ENCODE results near the gene TFAM. TPM values are rescaled to one million over a fixed set of nuclear protein-coding genes. Genes with fewer than 3 reads are reported as not detected.

TFAM gene
- total and polyA plus RNA-seq, 4 donors, result 12.5 to 22.9 (median 18.4) TPM

- H3K36me3 ChIP-seq (ENCODE audit: control insufficient read depth in 4 of 4, insufficient read depth in 3 of 4, low read depth in 1 of 4, low read length in 3 of 4), result peaks cover 1 to 23% (median 12%) of the 10 kb centered on the region in 4 donors
- no peaks in the 10 kb centered on the region for H3K9me3 ChIP-seq (ENCODE audit: control insufficient read depth in 4 of 4, low read length in 3 of 4)
- WGBS, result 94% methylated on average over 4 of the region's 4 CpGs
- no peaks in the 10 kb centered on the region for H3K27me3 ChIP-seq (ENCODE audit: control insufficient read depth in 4 of 4, insufficient read depth in 4 of 4, low read length in 3 of 4)
- DNase-seq (ENCODE audit: low spot score), result no peak
- H3K9ac ChIP-seq (ENCODE audit: low read depth in 1 of 2, low read length in 2 of 2), result no peak overlapping the region
- TF ChIP-seq YY1 (IDR thresholded peaks at IDR 0.05), result no peak
- no peak for TF ChIP-seq NR2F2 (IDR thresholded peaks at IDR 0.05)
- TF ChIP-seq, protein P1, sequence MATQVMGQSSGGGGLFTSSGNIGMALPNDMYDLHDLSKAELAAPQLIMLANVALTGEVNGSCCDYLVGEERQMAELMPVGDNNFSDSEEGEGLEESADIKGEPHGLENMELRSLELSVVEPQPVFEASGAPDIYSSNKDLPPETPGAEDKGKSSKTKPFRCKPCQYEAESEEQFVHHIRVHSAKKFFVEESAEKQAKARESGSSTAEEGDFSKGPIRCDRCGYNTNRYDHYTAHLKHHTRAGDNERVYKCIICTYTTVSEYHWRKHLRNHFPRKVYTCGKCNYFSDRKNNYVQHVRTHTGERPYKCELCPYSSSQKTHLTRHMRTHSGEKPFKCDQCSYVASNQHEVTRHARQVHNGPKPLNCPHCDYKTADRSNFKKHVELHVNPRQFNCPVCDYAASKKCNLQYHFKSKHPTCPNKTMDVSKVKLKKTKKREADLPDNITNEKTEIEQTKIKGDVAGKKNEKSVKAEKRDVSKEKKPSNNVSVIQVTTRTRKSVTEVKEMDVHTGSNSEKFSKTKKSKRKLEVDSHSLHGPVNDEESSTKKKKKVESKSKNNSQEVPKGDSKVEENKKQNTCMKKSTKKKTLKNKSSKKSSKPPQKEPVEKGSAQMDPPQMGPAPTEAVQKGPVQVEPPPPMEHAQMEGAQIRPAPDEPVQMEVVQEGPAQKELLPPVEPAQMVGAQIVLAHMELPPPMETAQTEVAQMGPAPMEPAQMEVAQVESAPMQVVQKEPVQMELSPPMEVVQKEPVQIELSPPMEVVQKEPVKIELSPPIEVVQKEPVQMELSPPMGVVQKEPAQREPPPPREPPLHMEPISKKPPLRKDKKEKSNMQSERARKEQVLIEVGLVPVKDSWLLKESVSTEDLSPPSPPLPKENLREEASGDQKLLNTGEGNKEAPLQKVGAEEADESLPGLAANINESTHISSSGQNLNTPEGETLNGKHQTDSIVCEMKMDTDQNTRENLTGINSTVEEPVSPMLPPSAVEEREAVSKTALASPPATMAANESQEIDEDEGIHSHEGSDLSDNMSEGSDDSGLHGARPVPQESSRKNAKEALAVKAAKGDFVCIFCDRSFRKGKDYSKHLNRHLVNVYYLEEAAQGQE (IDR thresholded peaks at IDR 0.05), result no peak
- no peak for TF ChIP-seq FOXA2 (IDR thresholded peaks at IDR 0.05)
- TF ChIP-seq HNF4A (conservative IDR thresholded peaks at IDR 0.05), result no peak
- no peak for TF ChIP-seq FOXA1 (IDR thresholded peaks at IDR 0.05)
- TF ChIP-seq RXRA (IDR thresholded peaks at IDR 0.05), result no peak
- no peak for TF ChIP-seq GABPA (IDR thresholded peaks at IDR 0.05 in 1 of 2, conservative IDR thresholded peaks at IDR 0.05 in 1 of 2)
- no peak for TF ChIP-seq SP1 (IDR thresholded peaks at IDR 0.05)
- TF ChIP-seq ATF3 (IDR thresholded peaks at IDR 0.05), result no peak
- no peak for TF ChIP-seq JUND (IDR thresholded peaks at IDR 0.05)
- TF ChIP-seq EGR1 (IDR thresholded peaks at IDR 0.05; ENCODE audit: low read depth in 2 of 2), result no peak
- TF ChIP-seq MAX (IDR thresholded peaks at IDR 0.05), result no peak
- TF ChIP-seq HNF4G (IDR thresholded peaks at IDR 0.05), result no peak
- TF ChIP-seq, protein P2, sequence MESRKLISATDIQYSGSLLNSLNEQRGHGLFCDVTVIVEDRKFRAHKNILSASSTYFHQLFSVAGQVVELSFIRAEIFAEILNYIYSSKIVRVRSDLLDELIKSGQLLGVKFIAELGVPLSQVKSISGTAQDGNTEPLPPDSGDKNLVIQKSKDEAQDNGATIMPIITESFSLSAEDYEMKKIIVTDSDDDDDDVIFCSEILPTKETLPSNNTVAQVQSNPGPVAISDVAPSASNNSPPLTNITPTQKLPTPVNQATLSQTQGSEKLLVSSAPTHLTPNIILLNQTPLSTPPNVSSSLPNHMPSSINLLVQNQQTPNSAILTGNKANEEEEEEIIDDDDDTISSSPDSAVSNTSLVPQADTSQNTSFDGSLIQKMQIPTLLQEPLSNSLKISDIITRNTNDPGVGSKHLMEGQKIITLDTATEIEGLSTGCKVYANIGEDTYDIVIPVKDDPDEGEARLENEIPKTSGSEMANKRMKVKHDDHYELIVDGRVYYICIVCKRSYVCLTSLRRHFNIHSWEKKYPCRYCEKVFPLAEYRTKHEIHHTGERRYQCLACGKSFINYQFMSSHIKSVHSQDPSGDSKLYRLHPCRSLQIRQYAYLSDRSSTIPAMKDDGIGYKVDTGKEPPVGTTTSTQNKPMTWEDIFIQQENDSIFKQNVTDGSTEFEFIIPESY (IDR thresholded peaks at IDR 0.05), result no peak
- no peak overlapping the region for H3K4me3 ChIP-seq (ENCODE audit: low read depth in 1 of 3, low read length in 3 of 3)
- H3K27ac ChIP-seq (ENCODE audit: low read depth in 1 of 2, low read length in 2 of 2), result no peak overlapping the region
- H3K4me1 ChIP-seq (ENCODE audit: control insufficient read depth in 4 of 4, insufficient read depth in 4 of 4, low read length in 3 of 4), result no peaks in the 10 kb centered on the region
These were observed 14.2 kb downstream of the TFAM start for GRCh38 chr10:58399410-58399809.

- Histone ChIP-seq H3K36me3 (ENCODE audit: control insufficient read depth in 4 of 4, insufficient read depth in 3 of 4, low read depth in 1 of 4, low read length in 3 of 4) (peaks cover 0 to 14% (median 4%) of the 10 kb centered on the region in 4 donors), H3K27me3 (ENCODE audit: control insufficient read depth in 4 of 4, insufficient read depth in 4 of 4, low read length in 3 of 4) (no peaks in the 10 kb centered on the region), H3K9me3 (ENCODE audit: control insufficient read depth in 4 of 4, low read length in 3 of 4) (no peaks in the 10 kb centered on the region), H3K9ac (ENCODE audit: low read depth in 1 of 2, low read length in 2 of 2) (no peak overlapping the region), H3K4me3 (ENCODE audit: low read depth in 1 of 3, low read length in 3 of 3) (no peak overlapping the region), H3K4me1 (ENCODE audit: control insufficient read depth in 4 of 4, insufficient read depth in 4 of 4, low read length in 3 of 4) (no peaks in the 10 kb centered on the region), H3K27ac (ENCODE audit: low read depth in 1 of 2, low read length in 2 of 2) (no peak overlapping the region)
- WGBS, result 79% methylated on average over 1 of the region's 1 CpG
- TF ChIP-seq RAD21 (IDR thresholded peaks at IDR 0.05), result no peak
- no peak for TF ChIP-seq FOXA1 (IDR thresholded peaks at IDR 0.05)
- no peak for TF ChIP-seq SP1 (IDR thresholded peaks at IDR 0.05)
- TF ChIP-seq EGR1 (IDR thresholded peaks at IDR 0.05; ENCODE audit: low read depth in 2 of 2), result no peak
- TF ChIP-seq GABPA (IDR thresholded peaks at IDR 0.05 in 1 of 2, conservative IDR thresholded peaks at IDR 0.05 in 1 of 2), result no peak
- TF ChIP-seq NR2F2 (IDR thresholded peaks at IDR 0.05), result no peak
- DNase-seq (ENCODE audit: low spot score), result no peak
These were observed 15.4 kb downstream of the TFAM start for GRCh38 chr10:58400609-58401008.

Data from liver (tissue), 9 donors.